ENCODE results near the gene MMEL1. TPM values are rescaled to one million over a fixed set of nuclear protein-coding genes. Genes with fewer than 3 reads are reported as not detected.
A peak's percentile ranks its signal among the peaks of the same experiment; 100 is the strongest.

The MMEL1 gene
- total and polyA plus RNA-seq, 2 of the 13 experiments (the other 11 are each of a cell fraction or from before 2014, with no cell fraction given) = 0.48 TPM; not detected in 1

- TF ChIP-seq CTCF (CRISPR knock-in tag; IDR thresholded peaks at IDR 0.05) = peak; percentile 35
- TF ChIP-seq SAFB2 (CRISPR knock-in tag; IDR thresholded peaks at IDR 0.05; ENCODE audit: borderline replicate concordance, low read depth) = no peak
- no peak for TF ChIP-seq ZNF672 (CRISPR knock-in tag; IDR thresholded peaks at IDR 0.05)
- TF ChIP-seq ZNF431 (CRISPR knock-in tag; IDR thresholded peaks at IDR 0.05; ENCODE audit: borderline replicate concordance, low read depth) = no peak
- TF ChIP-seq HOXA9 (CRISPR knock-in tag; IDR thresholded peaks at IDR 0.05; ENCODE audit: borderline replicate concordance) = no peak
- no peak for TF ChIP-seq ZNF513 (CRISPR knock-in tag; conservative IDR thresholded peaks at IDR 0.05)
- TF ChIP-seq NRL (CRISPR knock-in tag; IDR thresholded peaks at IDR 0.05; ENCODE audit: borderline replicate concordance) = no peak; the same call in 1 of the 2 replicates
- no peak for TF ChIP-seq ZNF225 (CRISPR knock-in tag; IDR thresholded peaks at IDR 0.05)
- no peak for TF ChIP-seq ZNF10 (CRISPR knock-in tag; IDR thresholded peaks at IDR 0.05; ENCODE audit: borderline replicate concordance, low read depth)
- no peak for TF ChIP-seq SYNCRIP (IDR thresholded peaks at IDR 0.05; ENCODE audit: insufficient read depth, low read depth, low read length)
- peak; percentile 60; the same call in 1 of the 2 replicates for TF ChIP-seq SNAPC2 (CRISPR knock-in tag; IDR thresholded peaks at IDR 0.05)
- TF ChIP-seq BCL6 (CRISPR knock-in tag; IDR thresholded peaks at IDR 0.05) = 0 out of 2 replicates have a peak, but pooled peaks have one; percentile 10
- TF ChIP-seq ZNF780A (CRISPR knock-in tag; IDR thresholded peaks at IDR 0.05) = no peak
- no peak for TF ChIP-seq ZEB1 (IDR thresholded peaks at IDR 0.05; ENCODE audit: insufficient replicate concordance, low read depth)
- no peak for TF ChIP-seq REXO4 (CRISPR knock-in tag; IDR thresholded peaks at IDR 0.05; ENCODE audit: borderline replicate concordance)
- no peak for TF ChIP-seq SRSF4 (IDR thresholded peaks at IDR 0.05; ENCODE audit: low read depth, low read length, poor library complexity, severe bottlenecking)
- TF ChIP-seq ZNF605 (CRISPR knock-in tag; IDR thresholded peaks at IDR 0.05) = peak; percentile 17; the same call in 1 of the 2 replicates
- peak; percentile 97 for TF ChIP-seq TFE3 (CRISPR knock-in tag; IDR thresholded peaks at IDR 0.05)
- no peak for TF ChIP-seq NCOA5 (CRISPR knock-in tag; IDR thresholded peaks at IDR 0.05)
- no peak for TF ChIP-seq ZSCAN5A (CRISPR knock-in tag; IDR thresholded peaks at IDR 0.05; ENCODE audit: borderline replicate concordance)
- no peak for TF ChIP-seq FOXJ3 (CRISPR knock-in tag; IDR thresholded peaks at IDR 0.05; ENCODE audit: borderline replicate concordance)
- TF ChIP-seq PAX8 (CRISPR knock-in tag; IDR thresholded peaks at IDR 0.05; ENCODE audit: borderline replicate concordance) = no peak
- TF ChIP-seq PCBP2 (optimal IDR thresholded peaks at IDR 0.05; ENCODE audit: low read depth, low read length, poor library complexity, severe bottlenecking) = no peak
- TF ChIP-seq BHLHE40 (IDR thresholded peaks at IDR 0.05; ENCODE audit: low read length) = peak; percentile 83
Measured at GRCh38 chr1:2555634-2556276, 77.1 kb downstream of the MMEL1 start (continued).

Data from HepG2 (cell line).